ENCODE measurements around the gene MAP2K4. TPM values are rescaled to one million over a fixed set of nuclear protein-coding genes. Genes with fewer than 3 reads are reported as not detected.
"Not testable (repeated sequence)": the region's sequence is repeated elsewhere in the genome, so short reads cannot be mapped to it uniquely, and the experiment has no call there.

MAP2K4 gene
- total RNA-seq = 36.5 TPM
- long read RNA-seq, transcript MAP2K4-201 (11 exons, 3,826 nt) = major isoform, 33 of 47 reads
- long read RNA-seq, partial matches to known transcripts = 5 of 47 reads
- long read RNA-seq, other reads (novel, unspliced or antisense) = 6 of 47 reads

DNA sequence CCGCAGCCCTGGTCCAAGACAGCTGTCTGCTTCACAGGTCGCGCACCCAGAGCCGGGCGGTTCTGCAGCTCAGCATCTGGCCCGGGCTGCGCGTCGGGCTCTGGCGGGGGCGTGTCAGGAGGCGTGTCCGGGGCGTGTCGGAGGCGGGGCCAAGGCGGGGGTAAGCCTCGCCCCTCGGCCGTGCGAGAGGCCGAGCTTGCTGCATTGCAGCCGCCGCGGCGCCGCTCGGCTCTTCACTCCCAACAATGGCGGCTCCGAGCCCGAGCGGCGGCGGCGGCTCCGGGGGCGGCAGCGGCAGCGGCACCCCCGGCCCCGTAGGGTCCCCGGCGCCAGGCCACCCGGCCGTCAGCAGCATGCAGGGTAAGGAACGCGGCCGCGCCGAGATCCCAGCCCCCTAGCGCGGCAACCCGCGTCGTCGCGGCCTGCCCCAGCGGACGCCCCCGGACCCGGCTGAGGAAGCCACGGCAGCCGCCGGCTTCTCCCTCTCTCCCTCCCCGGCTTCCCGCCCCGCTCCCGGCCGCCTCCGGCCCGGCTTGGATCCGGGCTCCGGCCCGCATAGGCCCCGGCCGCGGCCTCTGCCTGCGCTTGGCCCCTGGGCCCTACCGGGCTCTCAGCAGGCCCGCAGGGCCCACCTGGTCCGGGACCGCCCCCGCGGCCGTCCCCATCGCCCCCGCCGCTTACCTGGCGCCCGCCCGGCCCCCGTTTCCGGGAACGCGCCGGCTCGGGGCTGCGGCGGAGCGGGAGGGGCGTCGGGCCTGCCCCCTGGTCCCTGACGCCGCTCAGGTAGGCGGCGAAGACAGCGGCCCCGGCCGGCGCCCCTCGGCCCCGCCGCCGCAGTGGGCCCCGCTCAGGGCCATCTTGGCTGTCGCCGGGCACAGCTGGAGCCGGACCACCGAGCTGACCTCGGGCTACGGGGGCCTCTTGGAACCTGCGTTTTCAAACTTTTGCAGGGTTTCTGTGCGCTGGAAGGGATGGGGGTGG lies at the start of gene MAP2K4:
MAP2K4 (plus strand) TSS at position 236 of the 981 bp plus-strand sequence; CDS start at position 246, 10 bp downstream.
- H3K27me3 ChIP-seq = no peaks in the 10 kb centered on the region

DNA sequence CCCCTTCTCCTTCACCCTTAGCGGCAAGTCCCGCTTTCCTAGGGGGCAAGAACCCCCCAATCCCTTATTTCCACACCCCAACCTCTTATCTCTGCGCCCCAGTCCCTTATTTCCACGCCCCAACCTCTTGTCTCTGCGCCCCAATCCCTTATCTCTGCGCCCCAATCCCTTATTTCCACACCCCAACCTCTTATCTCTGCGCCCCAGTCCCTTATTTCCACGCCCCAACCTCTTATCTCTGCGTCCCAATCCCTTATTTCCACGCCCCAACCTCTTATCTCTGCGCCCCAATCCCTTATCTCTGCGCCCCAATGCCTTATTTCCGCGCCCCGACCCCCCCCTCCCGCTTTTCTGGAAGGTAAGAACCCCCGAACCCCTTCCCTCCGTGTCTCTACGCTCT lies 47.9 kb upstream of the MAP2K4 start:
- ATAC-seq; DNase-seq; intact Hi-C loops (cut with DNase I): not testable (repeated sequence)

More for the DNA sequence above, at the start of gene MAP2K4:
- no peaks in the 10 kb centered on the region for H3K36me3 ChIP-seq
- H3K4me3 ChIP-seq = peak within 1 kb of the TSS; percentile 70
- TF ChIP-seq, protein P1, sequence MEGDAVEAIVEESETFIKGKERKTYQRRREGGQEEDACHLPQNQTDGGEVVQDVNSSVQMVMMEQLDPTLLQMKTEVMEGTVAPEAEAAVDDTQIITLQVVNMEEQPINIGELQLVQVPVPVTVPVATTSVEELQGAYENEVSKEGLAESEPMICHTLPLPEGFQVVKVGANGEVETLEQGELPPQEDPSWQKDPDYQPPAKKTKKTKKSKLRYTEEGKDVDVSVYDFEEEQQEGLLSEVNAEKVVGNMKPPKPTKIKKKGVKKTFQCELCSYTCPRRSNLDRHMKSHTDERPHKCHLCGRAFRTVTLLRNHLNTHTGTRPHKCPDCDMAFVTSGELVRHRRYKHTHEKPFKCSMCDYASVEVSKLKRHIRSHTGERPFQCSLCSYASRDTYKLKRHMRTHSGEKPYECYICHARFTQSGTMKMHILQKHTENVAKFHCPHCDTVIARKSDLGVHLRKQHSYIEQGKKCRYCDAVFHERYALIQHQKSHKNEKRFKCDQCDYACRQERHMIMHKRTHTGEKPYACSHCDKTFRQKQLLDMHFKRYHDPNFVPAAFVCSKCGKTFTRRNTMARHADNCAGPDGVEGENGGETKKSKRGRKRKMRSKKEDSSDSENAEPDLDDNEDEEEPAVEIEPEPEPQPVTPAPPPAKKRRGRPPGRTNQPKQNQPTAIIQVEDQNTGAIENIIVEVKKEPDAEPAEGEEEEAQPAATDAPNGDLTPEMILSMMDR (IDR thresholded peaks at IDR 0.05) = no peak
- H3K4me1 ChIP-seq = peaks cover 26% of the 10 kb centered on the region
- intact Hi-C loops (cut with DNase I) = no loop called here
- no peaks in the 10 kb centered on the region for H3K9me3 ChIP-seq
- DNase-seq (peak; percentile 96), ATAC-seq (peak; percentile 100)
- H3K27ac ChIP-seq = peak within 1 kb of the TSS; percentile 92

GRCh38 chr17:11979795-11980194 lies 40.9 kb upstream of the MAP2K4 start:
- Histone ChIP-seq H3K4me1 (no peaks in the 10 kb centered on the region), H3K4me3 (no peak overlapping the region), H3K9me3 (no peaks in the 10 kb centered on the region), H3K27ac (no peak overlapping the region), H3K36me3 (peaks cover 33% of the 10 kb centered on the region), H3K27me3 (no peaks in the 10 kb centered on the region)
- no peak for DNase-seq
- TF ChIP-seq, protein P1 (IDR thresholded peaks at IDR 0.05) = no peak
- intact Hi-C loops (cut with DNase I) = no loop called here
- ATAC-seq = no peak

More for the DNA sequence above, 47.9 kb upstream of the MAP2K4 start:
- not testable (repeated sequence) for H3K27ac ChIP-seq, H3K9me3 ChIP-seq, H3K36me3 ChIP-seq, H3K4me3 ChIP-seq, H3K4me1 ChIP-seq, H3K27me3 ChIP-seq

DNA sequence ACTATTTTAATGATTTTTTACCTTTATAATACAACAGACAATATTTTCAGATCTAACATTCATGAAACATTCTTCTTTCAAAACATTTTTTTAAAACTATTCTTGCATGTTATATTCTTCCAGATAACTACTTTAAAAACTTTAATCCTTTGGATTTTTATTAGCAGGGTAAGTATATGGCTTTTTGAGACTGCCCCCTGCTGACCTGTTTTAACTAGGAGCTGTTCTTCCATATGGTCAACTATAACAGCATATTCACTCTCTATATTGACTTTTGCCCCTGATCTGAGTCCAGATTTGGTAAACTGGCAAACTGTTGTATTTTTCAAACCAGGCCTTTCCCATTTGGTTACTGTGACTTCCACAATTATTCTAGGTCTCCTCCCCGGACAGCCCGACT lies 39.9 kb upstream of the MAP2K4 start:
- Histone ChIP-seq H3K27me3 (no peaks in the 10 kb centered on the region), H3K4me3 (no peak overlapping the region), H3K36me3 (peaks cover 33% of the 10 kb centered on the region), H3K27ac (no peak overlapping the region), H3K9me3 (no peaks in the 10 kb centered on the region), H3K4me1 (no peaks in the 10 kb centered on the region)
- TF ChIP-seq, protein P1 (IDR thresholded peaks at IDR 0.05) = no peak
- DNase-seq (no peak), ATAC-seq (no peak)
- intact Hi-C loops (cut with DNase I) = no loop called here

- DNase-seq (no peak), ATAC-seq (no peak)
- Histone ChIP-seq H3K36me3 (peaks cover 33% of the 10 kb centered on the region), H3K4me1 (no peaks in the 10 kb centered on the region), H3K27me3 (no peaks in the 10 kb centered on the region), H3K4me3 (no peak overlapping the region), H3K9me3 (no peaks in the 10 kb centered on the region), H3K27ac (no peak overlapping the region)
- TF ChIP-seq, protein P1 (IDR thresholded peaks at IDR 0.05) = no peak
- intact Hi-C loops (cut with DNase I) = no loop called here
Observed at GRCh38 chr17:11981862-11982261, 38.8 kb upstream of the MAP2K4 start.
